GM18867 (cell line): Measurements from ENCODE around the gene ASB18.

Source experiments
- ATAC-seq: cut with Tn5 transposase; IDR thresholded peaks from one replicate; pipeline ENCODE4 v1.9.1; 2021; ENCODE audit warnings: mild to moderate bottlenecking, moderate library complexity; ENCODE audit not compliant: unreplicated experiment

ASB18 gene

GRCh38 chr2:236242057-236242495 is 22.1 kb downstream of the ASB18 start:
- no peak for ATAC-seq

- ATAC-seq = no peak
Measured at GRCh38 chr2:236241181-236242056, 22.8 kb downstream of the ASB18 start.

GRCh38 chr2:236240228-236240990 is 23.8 kb downstream of the ASB18 start:
- ATAC-seq = no peak

- no peak for ATAC-seq
Measured at GRCh38 chr2:236239276-236240065, 24.7 kb downstream of the ASB18 start.

- ATAC-seq = no peak
Measured at GRCh38 chr2:236238751-236239150, 25.5 kb downstream of the ASB18 start.

DNA sequence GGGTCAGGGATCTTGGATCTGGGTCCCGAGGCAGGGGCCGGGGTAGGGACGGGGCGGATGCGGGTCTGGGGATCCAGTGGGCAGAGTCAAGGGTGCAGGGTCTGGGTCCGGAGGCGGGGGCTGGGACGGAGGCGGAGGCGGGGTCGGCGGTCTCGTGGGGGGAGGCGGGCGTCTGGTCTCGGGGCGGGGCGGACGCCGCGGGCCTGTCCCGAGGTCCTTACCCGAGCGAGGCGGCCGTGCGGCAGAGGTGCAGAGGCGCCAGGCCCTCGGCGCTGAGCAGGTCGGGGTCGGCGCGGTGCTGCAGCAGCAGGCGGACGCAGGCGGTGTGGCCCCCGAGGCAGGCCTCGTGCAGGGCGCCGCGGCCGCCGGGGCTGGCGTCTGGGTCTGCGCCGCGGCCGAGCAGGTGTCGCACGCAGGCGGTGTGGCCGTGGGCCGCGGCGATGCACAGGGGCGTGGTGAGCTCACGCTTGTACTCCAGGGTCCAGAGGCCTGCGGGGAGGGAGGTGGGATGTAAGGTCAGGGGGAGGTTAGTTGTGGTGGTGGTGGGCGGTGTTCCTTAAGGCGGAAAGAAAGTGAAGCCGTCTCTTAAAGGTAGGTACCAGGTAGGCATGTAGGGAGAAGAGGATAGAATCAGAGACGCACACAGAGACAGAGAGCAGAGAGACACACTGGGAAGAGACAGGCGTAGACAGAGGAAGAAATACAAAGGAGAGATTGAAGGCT is 26.6 kb downstream of the ASB18 start:
- ATAC-seq = no peak

DNA sequence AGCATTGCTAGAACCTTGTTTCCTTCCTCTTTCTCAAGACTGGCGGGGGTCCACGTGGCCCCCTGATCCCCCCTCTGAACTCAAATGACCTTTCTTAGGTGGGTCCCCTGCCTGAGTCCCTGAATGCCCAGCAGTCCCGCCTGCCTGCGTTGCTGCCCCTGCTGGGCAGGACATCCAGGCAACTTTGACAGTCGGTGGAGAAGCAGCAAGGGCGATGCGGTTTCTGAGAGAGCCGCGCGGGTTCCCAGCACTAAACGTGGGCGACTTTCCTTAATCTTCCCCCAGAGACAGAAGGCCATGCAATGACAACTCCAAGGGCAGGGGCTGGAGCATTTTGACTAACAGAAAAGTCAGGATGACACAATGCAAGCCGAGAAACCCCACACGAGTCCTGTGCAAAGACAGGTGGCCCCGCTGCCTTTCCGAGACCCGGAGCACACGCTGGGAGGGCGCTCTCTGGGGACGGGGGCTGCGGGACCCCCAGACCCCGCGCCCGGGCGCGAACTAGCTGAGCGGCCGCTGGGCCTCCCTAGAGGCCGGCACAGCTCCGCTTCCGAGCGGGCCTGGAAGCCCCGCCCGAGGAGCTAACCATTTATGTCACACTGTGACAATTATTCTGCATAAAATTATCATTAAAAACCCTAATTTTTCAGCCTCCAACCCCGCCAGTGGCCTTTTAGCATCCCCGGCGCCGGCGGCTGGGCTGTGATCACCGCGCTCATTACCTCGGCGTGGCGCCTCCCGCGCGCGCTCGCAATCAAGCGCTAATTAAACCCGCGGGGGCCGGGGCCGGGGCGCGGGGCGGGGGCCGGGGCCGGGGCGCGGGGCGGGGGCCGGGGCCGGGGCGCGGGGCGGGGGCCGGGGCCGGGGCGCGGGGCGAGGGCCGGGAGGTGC is 27.4 kb downstream of the ASB18 start:
- ATAC-seq = no peak

DNA sequence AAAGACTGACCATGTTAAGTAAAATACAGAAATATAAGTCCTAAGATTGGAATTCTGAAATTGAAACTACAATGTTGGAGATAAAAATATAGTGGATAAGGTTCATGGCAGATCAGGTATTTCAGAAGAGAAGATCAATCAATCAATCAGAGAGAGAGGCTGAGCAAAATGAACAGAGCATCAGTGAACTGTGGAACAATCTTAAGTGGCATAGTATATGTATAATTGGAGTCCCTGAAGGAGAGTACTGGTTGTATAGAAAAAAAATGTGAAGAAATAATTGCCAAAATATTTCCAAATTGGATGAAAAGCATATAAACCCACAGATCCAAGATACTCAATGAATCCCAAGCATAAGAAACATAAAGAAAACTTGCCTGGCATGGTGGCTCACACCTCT is 35.0 kb downstream of the ASB18 start:
- no peak for ATAC-seq

GRCh38 chr2:236223675-236224074 is 40.5 kb downstream of the ASB18 start:
- no peak for ATAC-seq

GRCh38 chr2:236221798-236222197 is 42.4 kb downstream of the ASB18 start:
- ATAC-seq = no peak

- ATAC-seq = no peak
Measured at GRCh38 chr2:236219411-236219810, 44.8 kb downstream of the ASB18 start.

- ATAC-seq = no peak
Measured at GRCh38 chr2:236217926-236218325, 46.3 kb downstream of the ASB18 start.

DNA sequence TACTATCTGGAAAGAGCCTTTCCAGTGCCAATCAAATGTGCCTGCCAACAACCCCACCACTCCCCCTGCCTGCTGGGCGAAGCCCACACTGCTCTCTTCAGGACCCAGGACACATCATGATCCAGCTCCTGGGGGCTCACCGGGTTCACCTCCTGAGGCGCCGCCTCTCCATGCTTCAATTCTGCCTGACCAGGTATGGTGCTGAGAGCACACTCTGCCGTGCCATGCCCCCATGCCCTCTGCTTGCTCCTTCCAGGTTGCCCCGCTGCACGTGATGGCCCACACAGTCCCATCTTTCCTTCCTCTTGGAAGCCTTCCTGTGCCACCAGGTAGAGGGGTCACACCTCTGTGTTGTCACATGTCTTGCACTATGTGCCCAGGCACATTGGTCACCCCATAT is 47.5 kb downstream of the ASB18 start:
- no peak for ATAC-seq

DNA sequence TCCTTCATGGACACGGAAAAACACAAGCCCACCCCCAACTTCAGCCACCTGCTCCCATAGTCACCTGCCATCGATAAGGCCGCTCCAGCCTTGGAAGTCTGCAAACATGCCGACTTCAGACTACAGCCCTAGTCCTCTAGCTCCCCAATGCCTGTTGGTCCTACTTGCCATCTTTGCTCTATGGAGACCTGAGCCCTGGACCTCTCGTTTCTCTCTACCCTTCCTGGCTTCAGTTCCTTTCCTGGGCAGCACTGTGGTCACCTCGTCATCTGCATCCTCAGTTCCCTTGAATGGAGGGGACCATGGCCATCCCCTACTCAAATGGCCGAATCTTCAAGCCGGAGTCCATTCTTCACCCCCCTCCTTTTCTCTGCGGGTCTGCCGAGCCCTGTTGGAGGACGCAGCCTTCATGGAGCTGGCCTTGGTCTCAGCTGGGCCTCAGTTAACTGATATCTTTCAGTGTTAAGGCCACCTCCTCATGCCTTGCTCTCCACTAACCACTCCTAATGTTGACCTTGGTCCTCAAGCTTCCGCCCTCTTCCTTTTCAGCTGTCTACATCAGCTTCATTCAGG is 48.4 kb downstream of the ASB18 start:
- ATAC-seq = no peak

GRCh38 chr2:236215196-236215595 is 49.0 kb downstream of the ASB18 start:
- ATAC-seq = no peak

DNA sequence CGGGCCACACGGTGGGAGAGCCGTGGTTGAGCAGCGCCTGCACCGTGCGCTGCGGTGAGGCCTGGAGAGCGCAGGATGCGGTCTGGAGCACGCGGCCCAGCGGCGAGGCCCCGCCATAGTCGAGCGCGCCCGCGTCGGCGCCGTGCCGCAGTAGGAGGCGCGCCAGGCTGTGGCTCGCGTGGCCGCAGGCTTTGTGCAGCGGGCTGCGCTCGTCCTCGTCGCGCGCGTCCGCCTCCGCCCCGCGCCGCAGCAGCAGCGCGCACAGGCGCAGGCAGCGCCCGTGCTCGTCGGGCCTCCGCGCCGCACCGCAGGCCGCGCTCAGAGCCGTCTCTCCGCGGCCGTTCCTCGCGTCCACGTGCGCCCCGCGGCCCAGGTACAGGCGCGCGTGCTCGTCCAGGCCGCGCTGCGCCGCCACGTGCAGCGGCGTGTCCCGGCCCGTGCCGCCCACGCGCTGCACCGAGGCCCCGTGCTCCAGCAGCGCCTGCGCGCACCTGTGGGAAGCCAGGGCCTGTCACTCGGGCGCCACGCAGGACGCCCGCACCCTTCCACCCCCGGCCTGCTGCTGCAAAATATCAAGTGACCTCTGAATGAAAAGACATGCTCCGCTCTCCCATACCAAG is 49.7 kb downstream of the ASB18 start:
- ATAC-seq = no peak

- no peak for ATAC-seq
Measured at GRCh38 chr2:236211296-236211695, 52.9 kb downstream of the ASB18 start.

DNA sequence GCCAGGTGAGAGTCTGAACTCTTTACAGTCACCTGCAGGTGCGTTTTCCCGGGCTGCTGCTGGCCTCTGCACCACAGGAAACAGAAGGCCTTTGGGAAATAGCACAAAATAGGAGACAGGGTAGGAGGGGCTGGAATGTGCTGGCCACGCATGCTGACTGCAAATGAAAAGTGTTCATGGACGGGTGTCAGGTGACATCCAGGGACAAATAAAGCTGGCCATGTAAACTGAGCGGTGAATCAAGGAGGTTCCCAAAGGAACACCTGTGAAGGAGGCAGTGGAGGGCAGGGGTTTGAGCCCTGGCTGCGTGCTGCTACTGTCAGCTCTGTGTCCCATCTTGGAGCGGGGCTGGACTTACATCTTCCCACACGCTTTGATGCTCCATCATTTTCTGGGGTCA is 53.7 kb downstream of the ASB18 start:
- no peak for ATAC-seq

DNA sequence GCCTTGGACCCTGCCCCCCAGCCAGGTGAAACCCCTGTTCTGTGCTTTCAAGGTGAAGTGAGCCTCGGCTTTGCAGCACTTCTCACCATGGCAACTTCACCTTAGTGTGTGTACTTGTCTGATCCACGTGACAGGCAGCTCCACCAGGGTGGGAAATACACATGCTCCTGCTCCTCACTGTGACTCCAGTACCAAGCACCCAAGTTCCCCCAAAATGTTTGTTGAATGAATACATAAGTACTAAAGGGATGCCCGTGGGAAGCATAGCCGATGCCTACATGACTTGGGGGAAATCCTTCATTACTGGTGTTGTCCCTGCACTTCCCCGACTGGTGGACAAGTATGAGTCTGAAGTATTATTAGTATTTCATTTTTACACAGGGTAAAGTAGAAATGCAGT is 54.2 kb downstream of the ASB18 start:
- no peak for ATAC-seq
